Measurements from ENCODE around the gene USP32.

DNA sequence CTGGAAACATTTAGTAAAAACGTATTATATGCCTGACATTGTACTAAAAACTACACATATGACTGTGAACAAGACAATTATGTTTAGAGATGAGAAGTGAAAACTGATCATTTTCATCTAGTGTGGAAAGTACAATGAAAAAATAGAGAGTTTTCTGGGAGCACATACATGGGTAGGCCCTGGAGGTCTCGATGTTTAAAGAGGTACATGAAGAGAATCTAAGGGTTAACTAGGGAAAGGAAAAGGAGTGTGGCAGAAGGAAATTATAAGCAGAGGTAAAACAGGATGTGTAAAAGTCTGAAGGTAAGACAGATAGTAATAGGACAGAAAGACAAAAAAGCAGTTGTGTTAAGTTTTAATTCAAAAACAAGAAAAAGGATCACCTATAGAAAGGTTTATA is 113.7 kb downstream of the USP32 start:
- TF ChIP-seq, protein P1, sequence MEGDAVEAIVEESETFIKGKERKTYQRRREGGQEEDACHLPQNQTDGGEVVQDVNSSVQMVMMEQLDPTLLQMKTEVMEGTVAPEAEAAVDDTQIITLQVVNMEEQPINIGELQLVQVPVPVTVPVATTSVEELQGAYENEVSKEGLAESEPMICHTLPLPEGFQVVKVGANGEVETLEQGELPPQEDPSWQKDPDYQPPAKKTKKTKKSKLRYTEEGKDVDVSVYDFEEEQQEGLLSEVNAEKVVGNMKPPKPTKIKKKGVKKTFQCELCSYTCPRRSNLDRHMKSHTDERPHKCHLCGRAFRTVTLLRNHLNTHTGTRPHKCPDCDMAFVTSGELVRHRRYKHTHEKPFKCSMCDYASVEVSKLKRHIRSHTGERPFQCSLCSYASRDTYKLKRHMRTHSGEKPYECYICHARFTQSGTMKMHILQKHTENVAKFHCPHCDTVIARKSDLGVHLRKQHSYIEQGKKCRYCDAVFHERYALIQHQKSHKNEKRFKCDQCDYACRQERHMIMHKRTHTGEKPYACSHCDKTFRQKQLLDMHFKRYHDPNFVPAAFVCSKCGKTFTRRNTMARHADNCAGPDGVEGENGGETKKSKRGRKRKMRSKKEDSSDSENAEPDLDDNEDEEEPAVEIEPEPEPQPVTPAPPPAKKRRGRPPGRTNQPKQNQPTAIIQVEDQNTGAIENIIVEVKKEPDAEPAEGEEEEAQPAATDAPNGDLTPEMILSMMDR (IDR thresholded peaks at IDR 0.05) = no peak
- TF ChIP-seq EZH2 (IDR thresholded peaks at IDR 0.05; ENCODE audit: borderline replicate concordance, insufficient read depth, low read depth, low read length, poor library complexity, severe bottlenecking) = no peak

Measured in B cell (primary cell).